ENCODE measurements around the gene BCL6.

Gene BCL6

DNA sequence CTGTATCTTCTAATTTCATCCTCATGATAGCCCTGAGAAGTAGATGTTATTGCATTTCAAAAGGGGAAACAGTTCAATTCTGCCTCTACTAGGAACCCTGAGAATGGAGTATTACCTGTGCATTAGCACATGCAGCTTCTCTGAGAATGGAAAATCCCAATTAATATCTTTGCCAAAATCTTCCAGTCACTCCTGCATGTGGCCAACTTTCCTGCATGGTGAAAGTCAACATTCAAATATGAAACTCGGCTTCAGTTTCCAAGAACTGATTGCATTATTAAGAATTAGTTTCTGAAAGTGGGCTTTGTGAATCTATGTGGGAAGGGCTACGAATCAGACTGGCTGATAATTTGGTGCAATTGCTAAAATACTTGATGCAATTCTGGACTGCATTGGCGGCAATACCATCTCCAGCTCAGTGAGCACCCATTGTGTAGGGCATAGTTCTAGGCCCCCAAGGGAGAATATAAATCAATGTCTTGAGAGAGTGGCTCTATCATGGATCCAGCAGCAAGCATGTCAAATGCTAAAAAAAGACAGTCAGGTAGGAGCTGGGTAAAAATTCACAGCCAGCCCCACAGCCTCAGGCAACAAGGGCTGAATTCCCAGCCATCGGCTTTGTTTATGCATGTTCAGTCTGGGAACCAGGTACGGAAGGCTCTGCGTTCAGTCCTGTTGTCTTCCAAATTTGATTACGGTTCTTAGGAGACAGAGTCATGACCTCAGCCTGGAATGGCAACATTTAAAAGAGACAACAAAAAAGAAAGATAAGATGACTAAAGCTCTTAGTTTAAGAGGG lies 18.8 kb upstream of the BCL6 start:
- in situ Hi-C loops (cut with HindIII; ENCODE audit: low sequenced_read_pairs) = no loop called here
- TF ChIP-seq, protein P1, sequence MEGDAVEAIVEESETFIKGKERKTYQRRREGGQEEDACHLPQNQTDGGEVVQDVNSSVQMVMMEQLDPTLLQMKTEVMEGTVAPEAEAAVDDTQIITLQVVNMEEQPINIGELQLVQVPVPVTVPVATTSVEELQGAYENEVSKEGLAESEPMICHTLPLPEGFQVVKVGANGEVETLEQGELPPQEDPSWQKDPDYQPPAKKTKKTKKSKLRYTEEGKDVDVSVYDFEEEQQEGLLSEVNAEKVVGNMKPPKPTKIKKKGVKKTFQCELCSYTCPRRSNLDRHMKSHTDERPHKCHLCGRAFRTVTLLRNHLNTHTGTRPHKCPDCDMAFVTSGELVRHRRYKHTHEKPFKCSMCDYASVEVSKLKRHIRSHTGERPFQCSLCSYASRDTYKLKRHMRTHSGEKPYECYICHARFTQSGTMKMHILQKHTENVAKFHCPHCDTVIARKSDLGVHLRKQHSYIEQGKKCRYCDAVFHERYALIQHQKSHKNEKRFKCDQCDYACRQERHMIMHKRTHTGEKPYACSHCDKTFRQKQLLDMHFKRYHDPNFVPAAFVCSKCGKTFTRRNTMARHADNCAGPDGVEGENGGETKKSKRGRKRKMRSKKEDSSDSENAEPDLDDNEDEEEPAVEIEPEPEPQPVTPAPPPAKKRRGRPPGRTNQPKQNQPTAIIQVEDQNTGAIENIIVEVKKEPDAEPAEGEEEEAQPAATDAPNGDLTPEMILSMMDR (IDR thresholded peaks at IDR 0.05; ENCODE audit: low read depth, low read length, missing control alignments) = no peak
- no peak for DNase-seq (ENCODE audit: low read depth)
- no peak overlapping the region for H3K4me3 ChIP-seq (ENCODE audit: low read depth, low read length)

DNA sequence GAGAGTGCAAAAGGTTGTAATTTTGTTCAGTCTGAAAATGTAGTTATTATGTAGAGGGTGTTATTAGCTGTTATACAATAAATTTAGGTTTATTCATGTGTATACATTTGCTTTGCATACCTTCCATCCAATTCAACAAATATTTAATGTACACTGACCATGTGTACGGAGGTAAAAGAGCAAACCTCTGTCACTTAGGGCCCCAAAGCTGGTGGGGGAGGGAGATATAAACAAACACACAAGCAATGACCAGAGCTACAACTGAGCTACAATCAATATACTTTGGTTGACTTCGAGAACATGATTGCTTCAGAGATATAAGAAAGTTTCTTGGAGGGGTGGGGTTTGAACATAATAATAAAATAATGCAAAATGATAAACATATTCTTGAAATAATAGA lies 17.5 kb upstream of the BCL6 start:
- H3K4me3 ChIP-seq (ENCODE audit: low read depth, low read length) = no peak overlapping the region
- no peak for DNase-seq (ENCODE audit: low read depth)
- in situ Hi-C loops (cut with HindIII; ENCODE audit: low sequenced_read_pairs) = no loop called here
- TF ChIP-seq, protein P1 (IDR thresholded peaks at IDR 0.05; ENCODE audit: low read depth, low read length, missing control alignments) = no peak

GRCh38 chr3:187759601-187760000 lies 14.3 kb upstream of the BCL6 start:
- DNase-seq (ENCODE audit: low read depth) = no peak
- TF ChIP-seq, protein P1 (IDR thresholded peaks at IDR 0.05; ENCODE audit: low read depth, low read length, missing control alignments) = no peak
- H3K4me3 ChIP-seq (ENCODE audit: low read depth, low read length) = no peak overlapping the region
- in situ Hi-C loops (cut with HindIII; ENCODE audit: low sequenced_read_pairs) = no loop called here

DNA sequence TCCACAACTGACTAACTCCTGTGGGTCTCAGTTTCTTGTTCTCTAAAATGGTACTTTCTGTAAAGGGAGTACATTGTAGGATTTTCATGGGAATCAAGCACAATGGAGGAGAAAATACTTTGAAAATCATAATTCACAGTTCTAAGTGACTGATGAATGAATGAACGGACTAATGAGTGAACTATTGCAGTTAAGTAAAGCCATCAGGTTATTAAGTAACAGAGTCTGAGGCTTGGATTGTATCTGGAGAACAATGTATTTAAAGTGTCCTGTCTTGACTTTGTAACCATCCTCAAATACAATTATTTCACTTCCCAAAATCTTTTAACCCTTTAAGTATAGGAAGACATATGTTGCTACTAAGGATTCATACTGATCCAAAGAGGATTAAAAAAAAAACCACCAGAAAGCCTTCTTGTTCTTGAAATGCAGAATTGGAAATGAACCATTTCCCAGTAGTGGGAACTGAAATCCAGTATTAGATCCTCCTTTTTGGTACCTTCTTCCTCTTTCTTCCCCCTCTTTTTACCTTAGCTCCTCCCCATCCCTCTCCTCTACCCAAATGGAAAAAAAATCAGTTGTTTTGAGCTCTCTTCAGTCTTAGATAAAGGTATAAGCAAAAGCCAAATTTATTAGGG lies 13.2 kb upstream of the BCL6 start:
- H3K4me3 ChIP-seq (ENCODE audit: low read depth, low read length) = no peak overlapping the region
- in situ Hi-C loops (cut with HindIII; ENCODE audit: low sequenced_read_pairs) = no loop called here
- no peak for DNase-seq (ENCODE audit: low read depth)
- TF ChIP-seq, protein P1 (IDR thresholded peaks at IDR 0.05; ENCODE audit: low read depth, low read length, missing control alignments) = no peak

DNA sequence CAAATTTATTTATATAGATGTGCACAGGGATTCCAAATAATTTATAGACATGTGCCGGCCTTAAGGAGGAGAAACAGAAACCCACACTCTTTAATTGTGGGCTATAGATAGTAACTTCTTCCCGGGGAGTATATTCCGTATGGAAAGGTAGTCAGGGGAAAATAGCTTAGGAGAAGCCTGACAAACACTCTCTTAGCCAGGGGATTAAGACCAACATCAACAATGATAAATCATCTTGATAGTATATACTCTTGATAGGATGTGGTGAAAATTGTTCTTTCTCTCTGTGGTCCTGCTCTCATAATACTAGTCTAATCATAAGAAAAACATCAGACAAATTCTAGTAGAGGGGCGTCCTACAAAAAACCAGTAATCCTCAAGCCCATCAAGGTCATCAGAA lies 8.2 kb upstream of the BCL6 start:
- TF ChIP-seq, protein P1 (IDR thresholded peaks at IDR 0.05; ENCODE audit: low read depth, low read length, missing control alignments) = no peak
- in situ Hi-C loops (cut with HindIII; ENCODE audit: low sequenced_read_pairs) = no loop called here
- H3K4me3 ChIP-seq (ENCODE audit: low read depth, low read length) = no peak overlapping the region
- DNase-seq (ENCODE audit: low read depth) = no peak

GRCh38 chr3:187750513-187751123 lies 5.3 kb upstream of the BCL6 start:
- TF ChIP-seq, protein P1 (IDR thresholded peaks at IDR 0.05; ENCODE audit: low read depth, low read length, missing control alignments) = no peak
- no peak for DNase-seq (ENCODE audit: low read depth)
- in situ Hi-C loops (cut with HindIII; ENCODE audit: low sequenced_read_pairs) = no loop called here
- no peak overlapping the region for H3K4me3 ChIP-seq (ENCODE audit: low read depth, low read length)
